WTC11 (cell line): ENCODE results near the gene IQGAP2. TPM values are rescaled to one million over a fixed set of nuclear protein-coding genes. Genes with fewer than 3 reads are reported as not detected.

Experiments used
- ATAC-seq: fragments of 200-7000 bp; cut with Tn5 transposase; 2 replicates; pipeline ENCODE4 v1.10.0; 2021; ENCODE audit warnings: mild to moderate bottlenecking, moderate library complexity
- CTCF ChIA-PET: fragments of 300-600 bp; sonication (Branson Sonifier 250); formaldehyde crosslinking; loops from one replicate; lab custom pipeline; 2021; ENCODE audit warnings: antibody characterized with exemption; lab: Charles Lee
- POLR2A ChIA-PET: fragments of 350-600 bp; sonication (Branson Sonifier 250); formaldehyde crosslinking; loops from one replicate; lab custom pipeline; 2021; ENCODE audit warnings: antibody characterized with exemption; lab: Charles Lee
- DNase-seq: peaks from one replicate; pipeline ENCODE4 v3.0.0; 2021; ENCODE audit warnings: low spot score
- H3K27ac Mint-ChIP-seq: 2 replicates; pipeline ENCODE4 v1.8.0; 2021; ENCODE audit warnings: mixed read lengths
- H3K27me3 Mint-ChIP-seq: 2 replicates; pipeline ENCODE4 v1.8.0; 2021; ENCODE audit warnings: low read depth, mild to moderate bottlenecking, moderate library complexity, mixed read lengths
- H3K36me3 Mint-ChIP-seq: 2 replicates; pipeline ENCODE4 v1.8.0; 2021; ENCODE audit warnings: mixed read lengths
- H3K4me1 Mint-ChIP-seq: 2 replicates; pipeline ENCODE4 v1.8.0; 2022; ENCODE audit warnings: mixed read lengths
- H3K4me3 Mint-ChIP-seq: 2 replicates; pipeline ENCODE4 v1.8.0; 2021; ENCODE audit warnings: mild to moderate bottlenecking, moderate library complexity, mixed read lengths
- H3K9me3 Mint-ChIP-seq: 2 replicates; pipeline ENCODE4 v1.8.0; 2021; ENCODE audit warnings: mixed read lengths
- AR ChIP-seq: fragments of 250-450 bp; sonication (Bioruptor Pico); IDR thresholded peaks from 2 replicates; pipeline ENCODE4 v1.9.0; 2021; ENCODE audit warnings: mild to moderate bottlenecking
- ERG ChIP-seq: fragments of 250-450 bp; sonication (Bioruptor Pico); IDR thresholded peaks from 2 replicates; pipeline ENCODE4 v1.8.0; 2021; ENCODE audit warnings: mild to moderate bottlenecking
- ESRRA ChIP-seq: sonication (generic); formaldehyde crosslinking; IDR thresholded peaks from 2 replicates; pipeline ENCODE4 v1.8.1; 2022; ENCODE audit warnings: mild to moderate bottlenecking, missing genetic modification reagents, borderline replicate concordance
- FOXK1 ChIP-seq: sonication (generic); formaldehyde crosslinking; IDR thresholded peaks from 2 replicates; pipeline ENCODE4 v1.8.0; 2022; ENCODE audit warnings: mild to moderate bottlenecking, moderate library complexity, missing genetic modification reagents
- HMGA2 ChIP-seq: fragments of 250-450 bp; sonication (Bioruptor Pico); IDR thresholded peaks from 2 replicates; pipeline ENCODE4 v1.4.0; 2021; ENCODE audit warnings: mild to moderate bottlenecking, moderate library complexity
- IRF1 ChIP-seq: sonication (generic); formaldehyde crosslinking; IDR thresholded peaks from 2 replicates; pipeline ENCODE4 v1.8.0; 2023; ENCODE audit warnings: missing genetic modification reagents
- RELA ChIP-seq: sonication (generic); formaldehyde crosslinking; IDR thresholded peaks from 2 replicates; pipeline ENCODE4 v1.8.1; 2022; ENCODE audit warnings: missing genetic modification reagents, mild to moderate bottlenecking, borderline replicate concordance
- SOX15 ChIP-seq: fragments of 250-450 bp; sonication (Bioruptor Pico); IDR thresholded peaks from 2 replicates; pipeline ENCODE4 v1.9.0; 2021; ENCODE audit warnings: mild to moderate bottlenecking
- TCF7 ChIP-seq: sonication (generic); formaldehyde crosslinking; IDR thresholded peaks from 2 replicates; pipeline ENCODE4 v1.8.0; 2022; ENCODE audit warnings: mild to moderate bottlenecking, low read depth, missing genetic modification reagents, moderate library complexity
- USF1 ChIP-seq: sonication (generic); formaldehyde crosslinking; IDR thresholded peaks from 2 replicates; pipeline ENCODE4 v1.8.0; 2022; ENCODE audit warnings: mild to moderate bottlenecking, missing genetic modification reagents
- ZBTB43 ChIP-seq: sonication (generic); formaldehyde crosslinking; IDR thresholded peaks from 2 replicates; pipeline ENCODE4 v1.8.1; 2023; ENCODE audit warnings: mild to moderate bottlenecking, missing genetic modification reagents
- ZNF219 ChIP-seq: sonication (generic); formaldehyde crosslinking; IDR thresholded peaks from 2 replicates; pipeline ENCODE4 v1.8.0; 2023; ENCODE audit warnings: missing genetic modification reagents, mild to moderate bottlenecking, borderline replicate concordance
- ZNF416 ChIP-seq: fragments of 250-450 bp; sonication (Bioruptor Pico); IDR thresholded peaks from 2 replicates; pipeline ENCODE4 v1.9.0; 2021; ENCODE audit warnings: mild to moderate bottlenecking, inconsistent platforms
- ZNF423 ChIP-seq: fragments of 250-450 bp; sonication (Bioruptor Pico); IDR thresholded peaks from 2 replicates; pipeline ENCODE4 v2.1.2; 2022; ENCODE audit warnings: mild to moderate bottlenecking, moderate library complexity
- total RNA-seq: library from RNA; stranded (reverse); gene quantifications from 3 replicates; pipeline ENCODE4 v1.2.3, GENCODE V29; 2021

IQGAP2 gene
- total RNA-seq, 1 experiment from 2014 or later, result 70.6 TPM

- TF ChIP-seq ZNF416 (CRISPR knock-in tag) (no peak), ZNF219 (CRISPR knock-in tag) (no peak), FOXK1 (CRISPR knock-in tag) (no peak)
- no peak for ATAC-seq
- H3K27ac Mint-ChIP-seq, result 0 out of 2 replicates have a peak overlapping the region, but pooled peaks have one; percentile 19
- CTCF ChIA-PET, result interaction anchor here (0.9 to 1.0 kb wide), 2 partner anchors 16 to 45 kb away, joined by 4 read pairs; no protein-coding TSS in a partner anchor
- H3K4me3 Mint-ChIP-seq, result no peak overlapping the region
- no peaks in the 10 kb centered on the region for H3K27me3 Mint-ChIP-seq
- H3K4me1 Mint-ChIP-seq, result peaks cover 69% of the 10 kb centered on the region
- no peak for DNase-seq
- POLR2A ChIA-PET, result interaction anchor here (0.5 kb wide), 1 partner anchor 19 kb away, joined by 3 read pairs; no protein-coding TSS in a partner anchor
- peaks cover 4% of the 10 kb centered on the region for H3K36me3 Mint-ChIP-seq
- H3K9me3 Mint-ChIP-seq, result peaks cover 5% of the 10 kb centered on the region
These were observed 125.7 kb downstream of the IQGAP2 start for GRCh38 chr5:76528547-76529331.

- H3K4me3 Mint-ChIP-seq, result no peak overlapping the region
- no peak for DNase-seq
- H3K27ac Mint-ChIP-seq, result no peak overlapping the region
- ChIA-PET CTCF (interaction anchor here (0.9 to 1.0 kb wide), 2 partner anchors 15 to 46 kb away, joined by 4 read pairs; no protein-coding TSS in a partner anchor), POLR2A (no interaction called here)
- peaks cover 5% of the 10 kb centered on the region for H3K9me3 Mint-ChIP-seq
- no peak for ATAC-seq
- H3K27me3 Mint-ChIP-seq, result no peaks in the 10 kb centered on the region
- peaks cover 4% of the 10 kb centered on the region for H3K36me3 Mint-ChIP-seq
- peak; percentile 90 for TF ChIP-seq HMGA2
- TF ChIP-seq TCF7, result no peak
- TF ChIP-seq SOX15 (CRISPR knock-in tag), result no peak
- no peak for TF ChIP-seq ERG (CRISPR knock-in tag)
- TF ChIP-seq ZNF219 (CRISPR knock-in tag), result no peak
- peaks cover 67% of the 10 kb centered on the region for H3K4me1 Mint-ChIP-seq
These were observed 126.6 kb downstream of the IQGAP2 start for GRCh38 chr5:76529464-76530344.

GRCh38 chr5:76532052-76532451, 129.0 kb downstream of the IQGAP2 start:
- TF ChIP-seq ESRRA (CRISPR knock-in tag), result no peak
- no peak for TF ChIP-seq IRF1 (CRISPR knock-in tag)
- no peak for TF ChIP-seq ZBTB43 (CRISPR knock-in tag)
- TF ChIP-seq USF1 (CRISPR knock-in tag), result no peak
- TF ChIP-seq RELA (CRISPR knock-in tag), result no peak
- no peak for TF ChIP-seq FOXK1 (CRISPR knock-in tag)
- TF ChIP-seq ZNF423 (CRISPR knock-in tag), result no peak
- TF ChIP-seq AR, result no peak
- TF ChIP-seq HMGA2, result no peak

More at GRCh38 chr5:76532052-76532451, 129.0 kb downstream of the IQGAP2 start:
- DNase-seq (no peak), ATAC-seq (no peak)
- ChIA-PET POLR2A (no interaction called here), CTCF (no interaction called here)
- H3K27ac Mint-ChIP-seq, result no peak overlapping the region
- H3K4me1 Mint-ChIP-seq, result peaks cover 61% of the 10 kb centered on the region
- no peak overlapping the region for H3K4me3 Mint-ChIP-seq
- peaks cover 4% of the 10 kb centered on the region for H3K36me3 Mint-ChIP-seq
- no peaks in the 10 kb centered on the region for H3K27me3 Mint-ChIP-seq
- peaks cover 5% of the 10 kb centered on the region for H3K9me3 Mint-ChIP-seq
